HG03442 (cell line): Measurements from ENCODE around the gene FAM228A.

Experiments used
- ATAC-seq: cut with Tn5 transposase; IDR thresholded peaks from one replicate; pipeline ENCODE4 v1.9.1; 2021; ENCODE audit warnings: mild to moderate bottlenecking, moderate library complexity; ENCODE audit not compliant: unreplicated experiment

The FAM228A gene

DNA sequence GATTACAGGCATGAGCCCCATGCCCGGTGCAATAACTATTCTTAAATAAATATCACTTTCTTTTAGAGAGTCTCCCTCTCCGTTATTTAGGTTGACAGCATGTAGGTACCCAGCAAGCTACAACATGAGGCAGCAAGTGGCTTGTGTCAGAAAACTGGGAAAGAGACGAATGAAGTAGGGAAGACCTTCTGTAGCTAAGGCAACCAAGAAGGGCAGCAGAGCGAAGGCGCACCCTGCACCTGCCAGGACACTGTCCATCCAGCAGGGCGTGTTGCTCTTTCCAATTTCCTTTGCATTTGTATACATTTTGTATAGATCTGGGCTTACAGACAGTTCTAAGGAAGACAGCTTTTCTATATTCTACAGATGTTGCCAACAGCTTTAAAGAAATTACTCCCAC, 48.1 kb downstream of the FAM228A start:
- no peak for ATAC-seq

DNA sequence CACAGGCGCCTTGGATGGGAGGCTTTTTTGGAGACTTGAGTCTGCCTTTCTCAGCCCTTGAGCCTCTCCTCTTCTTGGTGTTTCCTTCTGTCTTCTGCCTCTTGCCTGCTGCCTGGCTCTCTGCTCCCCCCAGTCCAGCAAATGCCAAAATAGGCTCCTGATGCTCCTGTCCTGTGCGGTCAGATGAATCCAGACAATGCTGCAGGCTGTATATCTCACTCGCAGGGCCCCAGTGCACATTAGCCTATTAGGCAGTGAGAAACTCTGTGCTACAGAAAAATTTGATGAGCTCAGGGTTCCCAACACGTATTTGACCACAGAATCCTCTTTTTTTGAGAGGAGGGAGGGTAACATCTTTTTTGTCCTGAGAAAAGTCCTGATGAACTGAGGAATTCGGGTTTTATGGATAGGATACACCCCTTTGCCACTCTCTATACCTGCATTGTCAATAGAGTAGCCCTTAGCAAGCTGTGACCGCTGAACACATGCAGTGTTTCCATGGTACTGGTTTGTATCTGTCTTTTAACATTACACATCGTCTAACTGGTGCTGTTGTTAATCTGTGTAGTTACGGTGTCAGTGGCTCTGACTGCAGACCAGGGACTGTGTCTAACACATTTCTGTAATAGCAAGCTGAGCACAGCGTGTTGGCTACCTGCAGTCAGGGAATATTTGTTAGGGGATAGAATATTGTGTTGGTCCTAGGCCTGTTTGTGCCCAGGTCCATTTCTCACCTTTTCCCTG, 50.8 kb downstream of the FAM228A start:
- ATAC-seq: no peak

DNA sequence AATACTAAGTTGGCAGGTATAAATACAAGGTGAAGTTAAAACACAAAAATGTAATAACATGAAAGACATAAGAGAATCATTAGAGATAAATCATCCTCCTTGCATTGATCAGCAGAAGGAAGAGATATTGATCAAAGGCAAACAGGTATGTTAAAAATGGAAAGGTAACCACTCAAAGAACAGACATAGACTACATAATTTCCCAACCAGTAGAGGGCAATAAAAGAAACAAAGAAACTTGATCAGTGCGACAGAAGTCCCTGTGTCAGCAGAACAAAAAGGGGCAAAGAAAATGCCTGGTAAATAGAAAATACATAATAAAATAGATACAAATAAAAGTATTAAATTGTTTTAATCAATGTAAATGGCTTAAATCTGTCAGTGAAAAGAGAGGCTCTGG, 53.6 kb downstream of the FAM228A start:
- no peak for ATAC-seq

DNA sequence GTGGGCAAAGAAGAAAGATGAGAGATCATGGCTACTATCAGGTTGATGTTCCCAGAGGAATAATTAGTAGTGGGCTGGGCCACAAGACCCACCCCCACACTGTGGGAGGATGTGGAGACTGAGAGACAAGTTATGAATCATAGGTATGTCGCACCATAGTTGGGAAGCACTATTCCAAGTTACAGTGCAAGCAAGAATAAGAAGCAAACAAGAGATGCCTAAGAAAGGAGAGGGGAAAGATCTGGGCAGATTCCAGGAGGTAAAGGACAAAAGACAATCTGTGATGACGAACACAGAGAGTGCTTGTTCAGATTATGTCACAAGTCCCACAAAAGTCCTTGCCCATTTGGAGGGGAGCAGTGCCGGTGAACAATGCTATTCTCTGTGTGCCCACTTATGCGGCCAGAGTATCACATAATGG, 56.6 kb downstream of the FAM228A start:
- no peak for ATAC-seq

DNA sequence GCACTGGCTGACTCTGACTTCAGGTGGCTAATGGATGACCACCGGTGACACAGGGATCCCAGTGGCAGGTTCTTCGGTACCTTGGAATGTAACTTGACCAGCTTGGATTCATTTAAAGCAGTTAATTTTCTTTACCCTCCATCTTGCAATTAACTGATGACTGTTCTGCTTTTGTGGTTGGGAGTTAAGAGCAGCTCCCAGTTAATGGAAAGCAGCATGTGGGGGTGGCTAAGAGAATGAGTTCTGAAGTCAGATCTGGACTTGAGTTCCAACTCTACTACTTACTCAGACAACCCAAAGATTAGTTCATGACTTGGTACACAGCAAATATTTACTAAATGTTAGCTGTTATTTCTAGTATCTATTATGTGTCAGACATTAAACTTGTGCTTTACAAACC, 58.5 kb downstream of the FAM228A start:
- no peak for ATAC-seq

DNA sequence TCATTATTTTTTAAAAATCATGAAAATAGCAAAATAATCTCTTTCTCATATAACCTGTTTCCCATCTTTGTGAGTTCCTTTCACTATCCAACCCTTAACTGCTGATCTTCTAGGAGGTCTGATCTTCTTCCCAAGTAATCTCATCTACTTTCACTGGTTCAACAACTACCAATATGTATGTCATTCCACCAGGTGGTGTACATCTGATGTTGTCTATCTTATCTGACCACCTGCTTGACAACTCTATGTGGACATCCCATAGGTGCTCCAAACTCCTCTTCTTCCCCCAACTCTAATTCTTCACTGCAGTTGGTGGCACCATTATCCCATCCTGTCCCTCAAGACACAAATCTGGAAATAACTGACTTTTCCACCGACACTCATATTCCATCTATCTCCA, 62.5 kb downstream of the FAM228A start:
- no peak for ATAC-seq

DNA sequence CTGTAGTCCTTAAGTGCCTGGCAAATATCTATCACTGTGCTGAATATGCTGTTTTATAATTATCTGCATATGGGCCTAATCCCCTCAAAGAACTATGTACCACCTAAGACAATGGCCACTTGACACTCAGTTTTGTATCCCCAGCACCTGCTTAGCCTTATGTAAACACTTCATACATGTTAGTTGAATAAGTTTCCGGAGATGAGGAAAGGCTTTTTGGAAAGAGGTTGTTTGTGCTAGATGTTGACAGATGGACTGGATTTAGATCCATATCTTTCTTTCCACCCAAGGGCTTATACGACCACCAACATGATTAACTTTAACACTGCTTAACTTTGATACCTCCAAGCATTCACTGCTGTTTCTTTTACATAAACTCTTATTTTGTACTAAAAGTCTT, 63.3 kb downstream of the FAM228A start:
- ATAC-seq: no peak

DNA sequence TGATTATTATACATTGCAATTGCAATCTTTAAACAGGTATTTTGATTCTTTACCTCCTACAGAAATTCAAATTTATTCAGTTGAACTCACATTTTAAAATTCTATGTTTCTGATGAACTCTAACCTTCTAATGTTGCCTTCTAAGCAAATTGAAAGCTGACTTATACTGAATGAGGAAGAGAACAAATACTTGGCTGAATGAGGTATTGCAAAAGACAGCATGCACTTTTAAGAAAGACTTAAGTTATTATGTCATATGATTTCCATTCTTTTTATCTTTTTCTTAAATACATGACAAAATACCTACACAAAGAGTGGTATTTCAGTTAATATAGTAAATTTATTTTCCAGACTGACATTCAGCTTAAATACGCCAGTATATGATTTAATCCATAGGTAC, 64.7 kb downstream of the FAM228A start:
- no peak for ATAC-seq
